ENCODE measurements around the gene ITSN1. TPM values are rescaled to one million over a fixed set of nuclear protein-coding genes. Genes with fewer than 3 reads are reported as not detected.
"Not testable (repeated sequence)": the region's sequence is repeated elsewhere in the genome, so short reads cannot be mapped to it uniquely, and the experiment has no call there.

The ITSN1 gene
- total RNA-seq, 2 donors from 2014 or later = 31.3 to 36.9 TPM

- intact Hi-C loops (cut with DNase I, micrococcal nuclease) = no loop called here
- ATAC-seq = no peak
- no peak for DNase-seq
These were observed 61.7 kb downstream of the ITSN1 start for GRCh38 chr21:33703750-33704606.

- intact Hi-C loops (cut with DNase I, micrococcal nuclease) = no loop called here
- no peak for DNase-seq
- no peak for ATAC-seq
These were observed 65.5 kb downstream of the ITSN1 start for GRCh38 chr21:33707846-33708245.

GRCh38 chr21:33708874-33709273, 66.6 kb downstream of the ITSN1 start:
- intact Hi-C loops (cut with DNase I, micrococcal nuclease) = no loop called here
- ATAC-seq = no peak
- no peak for DNase-seq

- intact Hi-C loops (cut with DNase I, micrococcal nuclease) = no loop called here
- ATAC-seq (no peak), DNase-seq (no peak)
These were observed 69.9 kb downstream of the ITSN1 start for GRCh38 chr21:33712022-33712803.

GRCh38 chr21:33721081-33721480, 78.8 kb downstream of the ITSN1 start:
- intact Hi-C loops (cut with DNase I, micrococcal nuclease) = no loop called here
- ATAC-seq = no peak
- DNase-seq = no peak

GRCh38 chr21:33729139-33729538, 86.8 kb downstream of the ITSN1 start:
- DNase-seq; intact Hi-C loops (cut with DNase I, micrococcal nuclease); ATAC-seq: not testable (repeated sequence)

GRCh38 chr21:33729641-33730040, 87.3 kb downstream of the ITSN1 start:
- DNase-seq = no peak
- ATAC-seq = no peak
- intact Hi-C loops (cut with DNase I, micrococcal nuclease) = no loop called here

GRCh38 chr21:33731447-33731846, 89.1 kb downstream of the ITSN1 start:
- DNase-seq = no peak
- ATAC-seq = no peak
- intact Hi-C loops (cut with DNase I, micrococcal nuclease) = no loop called here

- DNase-seq (no peak), ATAC-seq (no peak)
- intact Hi-C loops (cut with DNase I, micrococcal nuclease) = no loop called here
These were observed 89.7 kb downstream of the ITSN1 start for GRCh38 chr21:33732038-33732437.

- DNase-seq (no peak), ATAC-seq (no peak)
- intact Hi-C loops (cut with DNase I, micrococcal nuclease) = no loop called here
These were observed 91.3 kb downstream of the ITSN1 start for GRCh38 chr21:33733601-33734000.

- DNase-seq (no peak), ATAC-seq (no peak)
- intact Hi-C loops (cut with DNase I, micrococcal nuclease) = no loop called here
These were observed 92.0 kb downstream of the ITSN1 start for GRCh38 chr21:33734291-33734690.

GRCh38 chr21:33734818-33735217, 92.5 kb downstream of the ITSN1 start:
- no peak for DNase-seq
- intact Hi-C loops (cut with DNase I, micrococcal nuclease) = no loop called here
- ATAC-seq = no peak

- DNase-seq (no peak), ATAC-seq (no peak)
- intact Hi-C loops (cut with DNase I, micrococcal nuclease) = no loop called here
These were observed 94.3 kb downstream of the ITSN1 start for GRCh38 chr21:33736569-33736968.

- intact Hi-C loops (cut with DNase I, micrococcal nuclease) = no loop called here
- ATAC-seq = no peak
- no peak for DNase-seq
These were observed 97.4 kb downstream of the ITSN1 start for GRCh38 chr21:33739701-33740100.

GRCh38 chr21:33747420-33747819, 105.1 kb downstream of the ITSN1 start:
- ATAC-seq (no peak), DNase-seq (no peak)
- intact Hi-C loops (cut with DNase I, micrococcal nuclease) = no loop called here

- DNase-seq (no peak), ATAC-seq (no peak)
- intact Hi-C loops (cut with DNase I, micrococcal nuclease) = no loop called here
These were observed 106.6 kb downstream of the ITSN1 start for GRCh38 chr21:33748903-33749302.

- intact Hi-C loops (cut with DNase I, micrococcal nuclease) = no loop called here
- no peak for DNase-seq
- ATAC-seq = no peak
These were observed 107.7 kb downstream of the ITSN1 start for GRCh38 chr21:33750017-33750416.

GRCh38 chr21:33751120-33751519, 108.8 kb downstream of the ITSN1 start:
- ATAC-seq = no peak
- intact Hi-C loops (cut with DNase I, micrococcal nuclease) = no loop called here
- DNase-seq = no peak

GRCh38 chr21:33751533-33751932, 109.2 kb downstream of the ITSN1 start:
- ATAC-seq (no peak), DNase-seq (no peak)
- intact Hi-C loops (cut with DNase I, micrococcal nuclease) = no loop called here

GRCh38 chr21:33752260-33752659, 110.0 kb downstream of the ITSN1 start:
- intact Hi-C loops (cut with DNase I, micrococcal nuclease) = no loop called here
- DNase-seq = no peak
- no peak for ATAC-seq
